Natural killer cell (primary cell): ENCODE data around the gene ABR. TPM values are rescaled to one million over a fixed set of nuclear protein-coding genes. Genes with fewer than 3 reads are reported as not detected.

ENCODE experiments used
- ATAC-seq, 3 donors: fragments of 150-1000 bp in 2 of 3; fragments of 200-7000 bp in 1 of 3; cut with Tn5 transposase; 1 replicate in 1 of 3; 2 replicates in 2 of 3; pipeline ENCODE4 v1.10.0; 2021; ENCODE audit warnings: mild to moderate bottlenecking in 2 of 3, moderate library complexity in 2 of 3
- DNase-seq, 2 donors: peaks; one replicate each; pipeline versions ENCODE4 v3.0.0 to v3.0.0-alpha.2; 2013 to 2021; ENCODE audit warnings: mixed read lengths in 1 of 2
- H3K27ac ChIP-seq: one replicate; pipeline ENCODE4 v1.5.1; 2013; ENCODE audit warnings: mild to moderate bottlenecking, low read length
- H3K27me3 ChIP-seq: one replicate; pipeline ENCODE4 v1.6.1; 2013; ENCODE audit warnings: low read length; ENCODE audit not compliant: control insufficient read depth, insufficient read depth
- H3K36me3 ChIP-seq: one replicate; pipeline ENCODE4 v1.6.1; 2013; ENCODE audit warnings: low read length; ENCODE audit not compliant: control insufficient read depth, insufficient read depth
- H3K4me1 ChIP-seq: one replicate; pipeline ENCODE4 v1.6.1; 2013; ENCODE audit warnings: low read length; ENCODE audit not compliant: control insufficient read depth, insufficient read depth
- H3K4me3 ChIP-seq: one replicate; pipeline ENCODE4 v1.5.1; 2013; ENCODE audit warnings: low read length
- H3K9me3 ChIP-seq: one replicate; pipeline ENCODE4 v1.6.1; 2013; ENCODE audit warnings: low read length; ENCODE audit not compliant: control insufficient read depth, insufficient read depth
- H3K27ac Mint-ChIP-seq, 2 donors: one replicate each; pipeline ENCODE4 v1.8.0; 2022; ENCODE audit warnings: mild to moderate bottlenecking in 2 of 2, mixed read lengths in 2 of 2, moderate library complexity in 1 of 2
- H3K27me3 Mint-ChIP-seq, 2 donors: one replicate each; pipeline ENCODE4 v1.8.0; 2022; ENCODE audit warnings: low read depth in 2 of 2, mixed read lengths in 2 of 2
- H3K36me3 Mint-ChIP-seq: one replicate; pipeline ENCODE4 v1.8.0; 2022; ENCODE audit warnings: mixed read lengths
- H3K4me1 Mint-ChIP-seq, 2 donors: one replicate each; pipeline ENCODE4 v1.8.0; 2022; ENCODE audit warnings: mixed read lengths in 2 of 2
- H3K4me3 Mint-ChIP-seq: one replicate; pipeline ENCODE4 v1.8.0; 2022; ENCODE audit warnings: mild to moderate bottlenecking, moderate library complexity, mixed read lengths
- H3K9me3 Mint-ChIP-seq, 2 donors: one replicate each; pipeline ENCODE4 v1.8.0; 2022; ENCODE audit warnings: mixed read lengths in 2 of 2
- CTCF ChIP-seq: fragments of 200-600 bp; IDR thresholded peaks from one replicate; pipeline ENCODE4 v1.8.0; 2022; ENCODE audit warnings: antibody characterized with exemption
- WGBS: methylation state at CpG from one replicate; pipeline ENCODE4 v1.1.7; 2013; ENCODE audit warnings: missing lambda C conversion rate; ENCODE audit not compliant: insufficient coverage; 5-methylcytosine and 5-hydroxymethylcytosine counted together
- intact Hi-C: fragments of 100-400 bp; cut with micrococcal nuclease; formaldehyde crosslinking; loops from one replicate; pipeline ENCODE4 v1.14.2; 2022
- total RNA-seq, 4 donors: library from RNA; stranded (reverse); fragments of 120-200 nt in 1 of 4; gene quantifications; one replicate each; pipeline versions ENCODE4 v1.2.3 to v1.2.4, GENCODE V29; 2013 to 2022

ABR gene
- total RNA-seq, 3 donors from 2014 or later (not counting 1 experiment from before 2014, with no cell fraction given): 155 to 215 (median 163) TPM

GRCh38 chr17:967122-967521 lies 212.7 kb downstream of the ABR start:
- DNase-seq (no peak), ATAC-seq (no peak)
- H3K4me3 Mint-ChIP-seq: no peak overlapping the region
- H3K4me3 ChIP-seq: no peak overlapping the region
- H3K9me3 Mint-ChIP-seq: no peaks in the 10 kb centered on the region
- H3K27ac Mint-ChIP-seq: no peak overlapping the region
- no peaks in the 10 kb centered on the region for H3K36me3 ChIP-seq
- no peaks in the 10 kb centered on the region for H3K4me1 ChIP-seq
- intact Hi-C loops: no loop called here
- H3K27me3 ChIP-seq: no peaks in the 10 kb centered on the region
- 90% methylated on average over 9 of the region's 9 CpGs for WGBS
- no peaks in the 10 kb centered on the region for H3K36me3 Mint-ChIP-seq
- H3K27ac ChIP-seq: no peak overlapping the region
- no peaks in the 10 kb centered on the region for H3K9me3 ChIP-seq
- H3K4me1 Mint-ChIP-seq: no peaks in the 10 kb centered on the region
- peaks cover 14 to 31% of the 10 kb centered on the region in 2 donors for H3K27me3 Mint-ChIP-seq
- no peak for TF ChIP-seq CTCF

GRCh38 chr17:965311-965989 lies 214.3 kb downstream of the ABR start:
- Mint-ChIP-seq H3K4me1 (no peaks in the 10 kb centered on the region), H3K27ac (no peak overlapping the region), H3K9me3 (no peaks in the 10 kb centered on the region), H3K36me3 (no peaks in the 10 kb centered on the region), H3K4me3 (no peak overlapping the region), H3K27me3 (peaks cover 19 to 31% of the 10 kb centered on the region in 2 donors)
- ATAC-seq (no peak), DNase-seq (no peak)
- no peak for TF ChIP-seq CTCF
- H3K4me3 ChIP-seq: no peak overlapping the region
- no peaks in the 10 kb centered on the region for H3K4me1 ChIP-seq
- H3K9me3 ChIP-seq: no peaks in the 10 kb centered on the region
- no peak overlapping the region for H3K27ac ChIP-seq
- H3K36me3 ChIP-seq: no peaks in the 10 kb centered on the region
- H3K27me3 ChIP-seq: no peaks in the 10 kb centered on the region
- 82% methylated on average over 12 of the region's 12 CpGs for WGBS
- intact Hi-C loops: no loop called here

- no peaks in the 10 kb centered on the region for H3K9me3 Mint-ChIP-seq
- no peaks in the 10 kb centered on the region for H3K4me1 Mint-ChIP-seq
- no peak for TF ChIP-seq CTCF
- no peak for DNase-seq
- H3K36me3 ChIP-seq: no peaks in the 10 kb centered on the region
- no peaks in the 10 kb centered on the region for H3K9me3 ChIP-seq
- no peak for ATAC-seq
- no peak overlapping the region for H3K27ac Mint-ChIP-seq
- H3K27me3 ChIP-seq: no peaks in the 10 kb centered on the region
- no peak overlapping the region for H3K4me3 Mint-ChIP-seq
- H3K4me3 ChIP-seq: no peak overlapping the region
- no peaks in the 10 kb centered on the region for H3K4me1 ChIP-seq
- H3K27ac ChIP-seq: no peak overlapping the region
- no peaks in the 10 kb centered on the region for H3K36me3 Mint-ChIP-seq
- peaks cover 16 to 28% of the 10 kb centered on the region in 2 donors for H3K27me3 Mint-ChIP-seq
- intact Hi-C loops: no loop called here
- 70% methylated on average over 14 of the region's 14 CpGs for WGBS
These were observed 214.9 kb downstream of the ABR start for GRCh38 chr17:964876-965275.

- no peak for TF ChIP-seq CTCF
- H3K36me3 ChIP-seq: no peaks in the 10 kb centered on the region
- intact Hi-C loops: no loop called here
These were observed 217.1 kb downstream of the ABR start for GRCh38 chr17:962670-963069.

More at GRCh38 chr17:962670-963069, 217.1 kb downstream of the ABR start:
- Histone ChIP-seq H3K4me3 (no peak overlapping the region), H3K27ac (no peak overlapping the region), H3K4me1 (no peaks in the 10 kb centered on the region), H3K27me3 (no peaks in the 10 kb centered on the region), H3K9me3 (no peaks in the 10 kb centered on the region)
- ATAC-seq: no peak
- Mint-ChIP-seq H3K27me3 (peaks cover 10 to 13% of the 10 kb centered on the region in 2 donors), H3K4me1 (no peaks in the 10 kb centered on the region), H3K36me3 (no peaks in the 10 kb centered on the region), H3K27ac (no peak overlapping the region), H3K9me3 (no peaks in the 10 kb centered on the region), H3K4me3 (no peak overlapping the region)
- 75% methylated on average over 11 of the region's 11 CpGs for WGBS
- DNase-seq: no peak
